Loucy (cell line): Measurements from ENCODE around the gene CPNE6.
A peak's percentile ranks its signal among the peaks of the same experiment; 100 is the strongest.

ENCODE experiments used
- H2AFZ ChIP-seq: fragments of 200-600 bp; sonication (generic); 2 replicates; pipeline ENCODE4 v1.6.0; 2016; ENCODE audit warnings: antibody characterized with exemption, mild to moderate bottlenecking, low read length, moderate library complexity
- H3F3A ChIP-seq: fragments of 200-600 bp; 2 replicates; pipeline ENCODE4 v1.6.0; 2016; ENCODE audit warnings: antibody characterized with exemption, low read depth, mild to moderate bottlenecking
- H3K27me3 ChIP-seq: fragments of 200-600 bp; sonication (generic); 2 replicates; pipeline ENCODE4 v1.6.1; 2014; ENCODE audit warnings: low read length, mild to moderate bottlenecking; ENCODE audit not compliant: insufficient read depth, poor library complexity, severe bottlenecking
- H3K36me3 ChIP-seq: fragments of 200-600 bp; sonication (generic); 2 replicates; pipeline ENCODE4 v1.6.1; 2016; ENCODE audit warnings: low read length; ENCODE audit not compliant: insufficient read depth
- H3K4me1 ChIP-seq: fragments of 200-600 bp; sonication (generic); 2 replicates; pipeline ENCODE4 v1.5.1; 2014; ENCODE audit warnings: low read length, mild to moderate bottlenecking; ENCODE audit not compliant: insufficient read depth, poor library complexity, severe bottlenecking
- H3K4me2 ChIP-seq: fragments of 200-600 bp; sonication (generic); 2 replicates; pipeline ENCODE4 v1.6.0; 2014; ENCODE audit warnings: antibody characterized with exemption, low read length, low read depth, mild to moderate bottlenecking; ENCODE audit not compliant: poor library complexity, severe bottlenecking
- H3K4me3 ChIP-seq: fragments of 200-600 bp; sonication (generic); 2 replicates; pipeline ENCODE4 v1.5.1; 2014; ENCODE audit warnings: low read length, mild to moderate bottlenecking, mixed read lengths; ENCODE audit not compliant: poor library complexity, severe bottlenecking
- H3K79me2 ChIP-seq: fragments of 200-600 bp; sonication (generic); 2 replicates; pipeline ENCODE4 v1.6.1; 2014; ENCODE audit warnings: low read length; ENCODE audit not compliant: insufficient read depth
- H3K9ac ChIP-seq: fragments of 200-600 bp; sonication (generic); 2 replicates; pipeline ENCODE4 v1.6.0; 2014; ENCODE audit warnings: mild to moderate bottlenecking, low read depth, low read length, moderate library complexity; ENCODE audit not compliant: poor library complexity, severe bottlenecking
- H3K9me2 ChIP-seq: fragments of 200-600 bp; sonication (generic); replicated peaks from 2 replicates; pipeline ENCODE4 v1.6.1; 2016; ENCODE audit warnings: low read depth, low read length, mixed read lengths
- H3K9me3 ChIP-seq: fragments of 200-600 bp; sonication (generic); 2 replicates; pipeline ENCODE4 v1.6.1; 2014; ENCODE audit warnings: mild to moderate bottlenecking, antibody characterized with exemption, low read length, low read depth; ENCODE audit not compliant: insufficient read depth
- H4K20me1 ChIP-seq: fragments of 200-600 bp; sonication (generic); 2 replicates; pipeline ENCODE4 v1.6.0; 2014; ENCODE audit warnings: antibody characterized with exemption, low read length, mild to moderate bottlenecking; ENCODE audit not compliant: insufficient read depth, poor library complexity, severe bottlenecking
- CTCF ChIP-seq: fragments of 200-600 bp; sonication (generic); conservative IDR thresholded peaks from 2 replicates; pipeline ENCODE4 v1.5.1; 2014; ENCODE audit warnings: mild to moderate bottlenecking, antibody characterized with exemption, low read length
- EZH2phosphoT487 ChIP-seq: fragments of 200-600 bp; IDR thresholded peaks from 2 replicates; pipeline ENCODE4 v1.6.1; 2018; ENCODE audit warnings: antibody characterized with exemption, mild to moderate bottlenecking, moderate library complexity, borderline replicate concordance

The CPNE6 gene

DNA sequence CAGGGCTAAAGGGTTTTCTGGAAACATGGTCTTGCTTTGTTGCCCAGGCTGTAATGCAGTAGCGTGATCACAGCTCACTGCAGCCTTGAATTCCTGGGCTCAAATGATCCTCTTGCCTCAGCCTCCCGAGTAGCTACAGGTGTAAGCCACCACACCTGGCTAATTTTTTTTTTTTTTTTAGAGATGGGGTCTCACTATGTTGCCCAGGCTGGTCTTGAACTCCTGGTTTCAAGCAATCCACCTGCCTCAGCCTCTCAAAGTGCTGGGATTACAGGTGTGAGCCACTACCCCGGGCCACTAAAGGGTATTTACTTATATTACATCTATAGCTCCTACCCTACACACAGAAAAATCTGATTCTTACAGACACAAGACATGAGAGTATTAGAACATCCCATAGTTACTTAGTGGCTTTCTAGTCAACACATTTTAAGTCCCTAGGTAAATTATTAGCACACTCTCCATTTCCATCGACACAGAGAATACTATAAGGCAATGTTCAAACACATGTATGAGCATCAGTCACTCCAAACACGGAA lies 37.0 kb downstream of the CPNE6 start:
- peaks cover 2% of the 10 kb centered on the region; the same call in 1 of the 2 replicates for H3K79me2 ChIP-seq
- no peaks in the 10 kb centered on the region for H4K20me1 ChIP-seq
- peak overlapping the region; percentile 42 for H3K9ac ChIP-seq
- peak overlapping the region; percentile 54 for H3K4me2 ChIP-seq
- peak overlapping the region; percentile 29 for H3K4me3 ChIP-seq
- H3K27me3 ChIP-seq, result no peaks in the 10 kb centered on the region
- TF ChIP-seq EZH2phosphoT487 (no peak), CTCF (no peak)
- peaks cover 8% of the 10 kb centered on the region for H3K4me1 ChIP-seq
- no peaks in the 10 kb centered on the region for H3K9me3 ChIP-seq
- no peaks in the 10 kb centered on the region for H3K36me3 ChIP-seq
- H3K9me2 ChIP-seq, result no peaks in the 10 kb centered on the region
- peak overlapping the region; percentile 65; the same call in 1 of the 2 replicates for H2AFZ ChIP-seq
- peaks cover 2% of the 10 kb centered on the region; the same call in 1 of the 2 replicates for H3F3A ChIP-seq

DNA sequence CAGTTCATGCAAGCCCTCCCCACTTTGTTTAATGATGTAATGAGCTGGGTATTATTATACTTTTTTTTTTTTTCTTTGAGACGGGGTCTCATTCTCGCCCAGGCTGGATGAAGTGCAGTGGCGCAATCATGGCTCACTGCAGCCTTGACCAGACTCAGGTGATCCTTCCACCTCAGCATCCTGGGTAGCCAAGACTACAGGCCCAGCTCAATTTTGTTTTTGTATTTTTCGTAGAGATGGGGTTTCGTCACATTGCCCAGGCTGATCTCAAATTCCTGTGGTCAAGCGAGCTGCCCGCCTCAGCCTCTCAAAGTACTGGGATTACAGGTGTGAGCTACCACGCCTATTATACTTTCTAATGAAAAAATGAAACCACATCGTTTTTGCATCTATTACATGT lies 38.7 kb downstream of the CPNE6 start:
- no peak overlapping the region for H2AFZ ChIP-seq
- no peak for TF ChIP-seq CTCF
- no peak for TF ChIP-seq EZH2phosphoT487
- peaks cover 6% of the 10 kb centered on the region; the same call in 1 of the 2 replicates for H3F3A ChIP-seq
- H3K9ac ChIP-seq, result no peak overlapping the region
- H3K36me3 ChIP-seq, result no peaks in the 10 kb centered on the region
- H3K9me3 ChIP-seq, result no peaks in the 10 kb centered on the region
- no peaks in the 10 kb centered on the region for H3K27me3 ChIP-seq
- H3K4me3 ChIP-seq, result no peak overlapping the region
- H3K79me2 ChIP-seq, result peaks cover 4% of the 10 kb centered on the region; the same call in 1 of the 2 replicates
- H3K4me2 ChIP-seq, result no peak overlapping the region
- H3K9me2 ChIP-seq, result no peaks in the 10 kb centered on the region
- H3K4me1 ChIP-seq, result peaks cover 8% of the 10 kb centered on the region
- H4K20me1 ChIP-seq, result no peaks in the 10 kb centered on the region

DNA sequence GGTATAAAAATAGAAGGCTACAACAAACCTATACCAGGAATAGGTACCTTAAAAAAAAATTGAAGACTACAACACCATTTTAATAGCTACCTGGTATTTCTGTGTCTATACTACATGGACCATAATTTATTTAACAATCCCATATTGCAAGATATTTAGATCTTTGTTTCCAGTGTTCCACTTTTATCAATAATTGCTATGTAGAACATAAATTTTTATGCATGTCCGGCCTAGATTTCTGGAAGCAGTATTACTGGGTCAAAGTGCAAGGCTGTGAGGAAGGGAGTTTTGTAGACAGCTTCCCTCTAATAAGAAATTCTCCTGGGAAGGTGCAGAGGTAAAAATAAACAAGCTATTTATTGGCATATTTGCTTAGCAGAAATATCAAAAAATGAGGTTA lies 39.2 kb downstream of the CPNE6 start:
- peaks cover 6% of the 10 kb centered on the region; the same call in 1 of the 2 replicates for H3F3A ChIP-seq
- TF ChIP-seq CTCF (no peak), EZH2phosphoT487 (no peak)
- H3K9me2 ChIP-seq, result no peaks in the 10 kb centered on the region
- no peak overlapping the region for H3K4me2 ChIP-seq
- no peaks in the 10 kb centered on the region for H3K36me3 ChIP-seq
- no peak overlapping the region for H3K9ac ChIP-seq
- H3K79me2 ChIP-seq, result peaks cover 8% of the 10 kb centered on the region
- no peaks in the 10 kb centered on the region for H3K27me3 ChIP-seq
- H3K9me3 ChIP-seq, result no peaks in the 10 kb centered on the region
- peaks cover 12% of the 10 kb centered on the region for H3K4me1 ChIP-seq
- H4K20me1 ChIP-seq, result peaks cover under 1% of the 10 kb centered on the region
- no peak overlapping the region for H2AFZ ChIP-seq
- no peak overlapping the region for H3K4me3 ChIP-seq
